GM12872 (cell line): ENCODE data around the gene MB21D2.

ENCODE experiments used
- CTCF ChIP-seq: IDR thresholded peaks from 3 replicates; pipeline ENCODE4 v1.5.1; 2011; ENCODE audit warnings: low read depth, mild to moderate bottlenecking, low read length, moderate library complexity; ENCODE audit not compliant: insufficient read depth

The MB21D2 gene

DNA sequence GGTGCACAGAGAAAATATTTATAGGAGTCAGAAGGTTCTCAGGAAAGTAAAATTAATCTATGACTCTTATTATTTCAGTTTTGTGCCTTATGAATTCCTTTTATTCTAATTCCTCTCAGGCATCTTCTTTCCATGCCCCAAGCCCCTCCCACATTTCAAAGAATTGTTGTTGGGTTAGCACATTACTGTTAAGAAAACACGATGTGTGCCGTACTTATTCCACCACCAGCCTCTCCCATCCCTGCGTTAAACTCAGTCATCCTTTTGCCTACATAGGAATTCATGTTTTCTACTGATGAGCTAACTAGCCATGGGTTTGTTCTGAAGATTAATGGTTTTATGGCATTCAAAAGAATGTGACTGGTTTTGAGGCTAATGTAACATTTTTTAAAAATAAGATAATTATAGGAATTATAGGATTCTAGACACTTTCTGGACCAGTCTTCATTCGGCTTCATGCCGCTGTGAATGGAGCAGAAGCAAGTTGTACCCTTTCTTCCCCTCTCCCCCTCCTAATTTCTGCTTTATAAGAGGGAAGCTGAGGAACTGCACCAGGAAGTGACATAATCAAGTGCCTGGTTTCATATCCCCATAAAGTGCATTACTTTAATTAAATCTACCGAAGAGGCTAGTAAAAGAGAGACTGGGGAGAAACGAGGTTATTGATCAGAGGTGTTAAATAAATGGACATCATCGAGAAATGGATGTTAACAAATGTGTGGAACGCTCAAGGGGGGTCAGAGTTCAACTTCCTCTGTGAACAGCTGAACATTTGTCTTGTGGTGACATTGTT, 12.3 kb upstream of the MB21D2 start:
- TF ChIP-seq CTCF: no peak

DNA sequence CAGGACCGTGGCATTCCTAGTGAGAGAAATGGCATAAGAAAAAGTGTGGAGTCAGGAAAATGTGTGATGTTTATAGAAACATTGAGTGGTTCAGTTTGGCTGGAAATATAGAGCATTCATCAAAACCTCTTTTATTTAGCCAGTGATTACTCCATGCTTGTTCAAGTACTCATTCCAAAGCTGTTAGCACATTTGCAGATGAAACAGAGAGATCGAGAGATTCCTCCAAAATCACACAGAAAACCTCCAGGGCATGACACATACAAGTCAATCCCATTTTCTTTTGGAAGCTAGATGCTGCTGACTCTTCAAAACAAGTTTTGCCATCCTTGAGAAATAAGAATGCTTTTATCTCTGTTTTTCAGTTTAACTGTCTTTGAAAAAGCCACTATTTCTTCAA, 11.5 kb upstream of the MB21D2 start:
- TF ChIP-seq CTCF: no peak

DNA sequence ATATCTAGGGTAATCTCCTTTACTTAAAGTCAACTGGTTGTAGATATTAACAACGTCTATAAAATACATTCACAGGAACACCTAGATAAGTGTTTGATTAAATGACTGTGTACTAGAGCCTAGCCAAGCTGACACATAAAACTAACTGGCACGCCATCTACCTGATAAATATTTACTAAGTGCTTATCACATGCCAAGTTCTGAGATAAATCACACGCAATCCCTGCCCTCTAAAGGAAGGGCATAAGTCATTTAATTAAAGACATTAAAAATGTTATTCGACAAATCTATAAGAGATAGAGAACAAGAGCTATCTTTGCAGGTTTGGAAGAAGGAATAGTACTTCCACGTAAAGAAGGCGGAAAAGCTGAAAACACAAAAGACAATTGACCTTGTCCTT, 11.1 kb upstream of the MB21D2 start:
- TF ChIP-seq CTCF: no peak

GRCh38 chr3:192928016-192928415, 10.4 kb upstream of the MB21D2 start:
- TF ChIP-seq CTCF: no peak

DNA sequence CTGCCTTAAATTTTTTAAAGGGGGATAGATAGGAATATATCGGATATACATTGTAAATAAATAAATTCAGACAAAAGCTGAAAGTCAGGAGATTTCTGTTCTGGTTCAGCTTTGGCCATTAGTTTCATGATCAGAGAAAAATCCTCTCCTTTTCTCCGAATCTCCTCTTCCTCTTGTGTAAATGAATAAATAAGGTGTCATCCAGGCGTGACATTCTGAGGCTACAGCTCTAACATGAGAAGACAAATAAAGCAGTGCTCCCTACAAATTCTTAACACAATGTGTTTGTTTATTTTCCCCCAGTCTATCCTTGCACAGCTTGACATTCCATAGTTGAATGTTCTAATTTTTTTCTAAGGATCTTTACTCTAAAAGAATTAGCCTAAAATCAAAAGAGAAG, 9.4 kb upstream of the MB21D2 start:
- no peak for TF ChIP-seq CTCF

- no peak for TF ChIP-seq CTCF
Observed at GRCh38 chr3:192923731-192924130, 6.1 kb upstream of the MB21D2 start.

- TF ChIP-seq CTCF: no peak
Observed at GRCh38 chr3:192921793-192922192, 4.1 kb upstream of the MB21D2 start.
